ENCODE data around the gene ISG15.

The ISG15 gene

DNA sequence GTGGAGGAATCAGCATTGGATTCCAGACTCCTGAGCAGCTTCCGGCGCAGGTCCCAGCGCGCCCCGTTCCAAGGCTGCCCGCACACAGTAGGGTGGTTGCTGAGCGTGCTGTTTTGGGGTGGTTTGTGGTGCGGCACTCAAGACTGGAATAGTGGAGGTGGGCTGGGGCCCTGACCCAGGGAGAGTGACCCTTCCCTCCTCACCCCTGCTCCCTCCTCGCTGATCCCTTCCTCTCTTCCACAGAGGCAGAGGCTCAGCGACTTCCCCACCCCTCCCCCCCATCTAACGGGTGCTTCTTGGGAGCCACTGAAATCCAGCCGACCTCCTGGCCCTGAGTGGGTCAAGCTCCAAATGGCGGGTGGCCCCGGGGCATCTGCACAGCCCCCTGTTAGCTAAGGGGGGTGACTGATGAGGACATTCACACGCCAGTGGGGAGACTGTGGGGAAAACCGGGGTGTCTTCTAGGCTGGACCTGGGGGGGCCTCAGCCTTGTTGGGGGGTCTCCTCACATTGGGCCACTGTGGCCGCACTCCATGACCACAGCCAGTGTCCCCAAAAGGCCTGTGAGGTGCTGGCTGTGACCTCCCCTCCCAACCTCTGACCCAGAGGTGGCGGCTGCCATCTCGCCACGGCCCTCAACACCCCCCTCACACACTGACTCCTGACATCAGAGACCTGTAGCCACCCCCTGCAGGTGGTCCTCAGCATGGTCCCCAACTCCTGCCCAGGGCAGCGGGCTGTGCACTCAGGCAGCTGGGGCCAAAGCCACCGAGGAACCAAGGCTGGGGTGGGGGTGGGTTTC lies 9.5 kb upstream of the ISG15 start:
- no peak overlapping the region for H2AFZ ChIP-seq (ENCODE audit: low read length)
- H3F3A ChIP-seq (ENCODE audit: insufficient read depth, low read length), result no peaks in the 10 kb centered on the region
- peaks cover 16% of the 10 kb centered on the region; the same call in 1 of the 2 replicates for H3K27me3 ChIP-seq (ENCODE audit: insufficient read depth, low read length)
- H3K4me3 ChIP-seq (ENCODE audit: low read depth, low read length, poor library complexity, severe bottlenecking), result no peak overlapping the region
- no peaks in the 10 kb centered on the region for H3K4me1 ChIP-seq (ENCODE audit: insufficient read depth, low read length, severe bottlenecking)
- H3K27ac ChIP-seq (ENCODE audit: low read depth, low read length, poor library complexity, severe bottlenecking), result no peak overlapping the region
- TF ChIP-seq, protein P1, sequence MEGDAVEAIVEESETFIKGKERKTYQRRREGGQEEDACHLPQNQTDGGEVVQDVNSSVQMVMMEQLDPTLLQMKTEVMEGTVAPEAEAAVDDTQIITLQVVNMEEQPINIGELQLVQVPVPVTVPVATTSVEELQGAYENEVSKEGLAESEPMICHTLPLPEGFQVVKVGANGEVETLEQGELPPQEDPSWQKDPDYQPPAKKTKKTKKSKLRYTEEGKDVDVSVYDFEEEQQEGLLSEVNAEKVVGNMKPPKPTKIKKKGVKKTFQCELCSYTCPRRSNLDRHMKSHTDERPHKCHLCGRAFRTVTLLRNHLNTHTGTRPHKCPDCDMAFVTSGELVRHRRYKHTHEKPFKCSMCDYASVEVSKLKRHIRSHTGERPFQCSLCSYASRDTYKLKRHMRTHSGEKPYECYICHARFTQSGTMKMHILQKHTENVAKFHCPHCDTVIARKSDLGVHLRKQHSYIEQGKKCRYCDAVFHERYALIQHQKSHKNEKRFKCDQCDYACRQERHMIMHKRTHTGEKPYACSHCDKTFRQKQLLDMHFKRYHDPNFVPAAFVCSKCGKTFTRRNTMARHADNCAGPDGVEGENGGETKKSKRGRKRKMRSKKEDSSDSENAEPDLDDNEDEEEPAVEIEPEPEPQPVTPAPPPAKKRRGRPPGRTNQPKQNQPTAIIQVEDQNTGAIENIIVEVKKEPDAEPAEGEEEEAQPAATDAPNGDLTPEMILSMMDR (IDR thresholded peaks at IDR 0.05; ENCODE audit: low read length), result no peak
- no peak for TF ChIP-seq EZH2 (IDR thresholded peaks at IDR 0.05; ENCODE audit: borderline replicate concordance, low read length)
- no peaks in the 10 kb centered on the region for H3K79me2 ChIP-seq (ENCODE audit: insufficient read depth, low read length)
- H3K9me3 ChIP-seq (ENCODE audit: low read length), result no peaks in the 10 kb centered on the region
- no peaks in the 10 kb centered on the region for H3K9me2 ChIP-seq (ENCODE audit: low read depth, low read length)
- H3K9ac ChIP-seq (ENCODE audit: low read length), result no peak overlapping the region
- no peak overlapping the region for H3K4me2 ChIP-seq (ENCODE audit: low read length)
- H3K36me3 ChIP-seq (ENCODE audit: insufficient read depth, low read length), result no peaks in the 10 kb centered on the region
- no peaks in the 10 kb centered on the region for H4K20me1 ChIP-seq (ENCODE audit: insufficient read depth, low read length)

DNA sequence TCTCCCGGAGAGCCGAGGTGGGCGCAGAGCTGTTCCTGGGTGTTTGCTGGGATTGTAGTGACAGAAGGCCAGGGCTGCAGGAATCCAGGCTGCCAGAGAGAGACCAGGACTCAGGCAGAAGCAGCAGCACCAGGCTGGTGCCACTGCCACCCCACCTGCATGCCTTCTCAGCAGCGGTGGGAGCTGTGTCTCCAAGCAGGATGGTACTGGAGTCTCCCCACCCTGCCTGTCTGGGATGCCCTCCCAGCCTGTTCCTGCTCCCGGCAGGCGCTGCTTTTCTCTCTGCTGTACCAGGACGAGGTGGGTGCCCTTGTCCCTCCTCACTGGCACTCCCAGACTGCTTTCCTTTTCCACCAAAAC lies 8.9 kb upstream of the ISG15 start:
- Histone ChIP-seq H3K9ac (ENCODE audit: low read length) (no peak overlapping the region), H3K27me3 (ENCODE audit: insufficient read depth, low read length) (peaks cover 16% of the 10 kb centered on the region; the same call in 1 of the 2 replicates), H4K20me1 (ENCODE audit: insufficient read depth, low read length) (no peaks in the 10 kb centered on the region), H3K36me3 (ENCODE audit: insufficient read depth, low read length) (no peaks in the 10 kb centered on the region), H3K27ac (ENCODE audit: low read depth, low read length, poor library complexity, severe bottlenecking) (no peak overlapping the region), H3K4me3 (ENCODE audit: low read depth, low read length, poor library complexity, severe bottlenecking) (no peak overlapping the region), H3F3A (ENCODE audit: insufficient read depth, low read length) (no peaks in the 10 kb centered on the region), H3K9me3 (ENCODE audit: low read length) (no peaks in the 10 kb centered on the region), H3K4me1 (ENCODE audit: insufficient read depth, low read length, severe bottlenecking) (no peaks in the 10 kb centered on the region), H3K9me2 (ENCODE audit: low read depth, low read length) (no peaks in the 10 kb centered on the region), H3K79me2 (ENCODE audit: insufficient read depth, low read length) (no peaks in the 10 kb centered on the region), H3K4me2 (ENCODE audit: low read length) (no peak overlapping the region), H2AFZ (ENCODE audit: low read length) (no peak overlapping the region)
- TF ChIP-seq, protein P1 (IDR thresholded peaks at IDR 0.05; ENCODE audit: low read length), result no peak
- no peak for TF ChIP-seq EZH2 (IDR thresholded peaks at IDR 0.05; ENCODE audit: borderline replicate concordance, low read length)

DNA sequence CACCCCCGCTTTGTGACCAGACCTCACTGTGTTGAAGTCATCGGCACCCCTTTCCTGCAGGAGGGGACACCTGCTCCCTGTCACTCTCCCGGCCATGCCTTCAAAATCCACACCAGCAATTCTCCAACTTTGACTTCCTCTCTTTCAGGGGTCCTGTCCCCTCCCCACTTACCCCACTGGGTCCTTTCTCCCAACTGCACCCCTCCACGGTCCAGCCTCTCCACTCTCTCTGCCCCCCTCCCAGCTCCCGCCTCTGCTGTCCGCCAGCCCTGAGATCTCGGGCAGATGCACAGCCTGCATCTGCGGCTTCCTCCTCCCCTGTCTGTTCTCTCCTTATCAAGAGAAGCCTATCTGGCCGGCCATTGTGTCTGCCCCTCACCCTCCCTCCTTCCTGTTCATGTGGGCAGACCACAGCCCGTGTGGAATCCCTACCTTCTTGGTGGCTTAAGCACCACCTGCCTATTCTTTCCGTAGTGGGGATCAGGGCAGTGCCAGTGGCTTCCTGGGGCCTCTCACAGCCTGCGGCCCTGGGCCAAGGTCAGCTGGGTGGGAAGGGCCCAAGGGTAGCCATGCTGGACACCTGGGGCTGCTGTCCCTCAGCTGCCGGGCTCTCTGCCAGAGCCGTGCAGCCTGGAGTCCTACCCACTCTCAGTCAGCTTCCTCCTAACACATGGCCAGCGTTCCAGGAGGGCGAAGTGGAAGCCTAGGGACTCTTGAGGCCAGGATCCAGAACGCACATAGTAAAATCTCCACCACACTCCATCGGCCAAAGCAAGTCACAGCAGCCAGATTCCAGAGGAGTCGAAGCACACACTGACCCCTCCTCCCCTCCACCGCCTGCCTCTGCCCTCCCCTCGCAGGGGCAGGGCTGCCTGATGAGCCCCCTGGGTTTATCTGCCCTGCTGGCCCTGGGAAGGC lies 8.3 kb upstream of the ISG15 start:
- Histone ChIP-seq H3K9ac (ENCODE audit: low read length) (no peak overlapping the region), H4K20me1 (ENCODE audit: insufficient read depth, low read length) (no peaks in the 10 kb centered on the region), H3K36me3 (ENCODE audit: insufficient read depth, low read length) (no peaks in the 10 kb centered on the region), H3K4me2 (ENCODE audit: low read length) (no peak overlapping the region), H3K27me3 (ENCODE audit: insufficient read depth, low read length) (peaks cover 16% of the 10 kb centered on the region; the same call in 1 of the 2 replicates), H3K4me3 (ENCODE audit: low read depth, low read length, poor library complexity, severe bottlenecking) (no peak overlapping the region), H3F3A (ENCODE audit: insufficient read depth, low read length) (no peaks in the 10 kb centered on the region), H3K9me3 (ENCODE audit: low read length) (no peaks in the 10 kb centered on the region), H3K27ac (ENCODE audit: low read depth, low read length, poor library complexity, severe bottlenecking) (no peak overlapping the region), H2AFZ (ENCODE audit: low read length) (no peak overlapping the region), H3K4me1 (ENCODE audit: insufficient read depth, low read length, severe bottlenecking) (no peaks in the 10 kb centered on the region), H3K79me2 (ENCODE audit: insufficient read depth, low read length) (no peaks in the 10 kb centered on the region), H3K9me2 (ENCODE audit: low read depth, low read length) (no peaks in the 10 kb centered on the region)
- TF ChIP-seq, protein P1 (IDR thresholded peaks at IDR 0.05; ENCODE audit: low read length), result no peak
- TF ChIP-seq EZH2 (IDR thresholded peaks at IDR 0.05; ENCODE audit: borderline replicate concordance, low read length), result no peak
